HEK293 (cell line): ENCODE results near the gene TRIM44.
A peak's percentile ranks its signal among the peaks of the same experiment; 100 is the strongest.

ENCODE experiments used
- BCL11A ChIP-seq: fragments of 450-650 bp; formaldehyde crosslinking; IDR thresholded peaks from 2 replicates; pipeline ENCODE4 v1.5.1; 2016; ENCODE audit warnings: low read depth, missing biosample characterization, missing genetic modification characterization
- BCL11B ChIP-seq: fragments of 450-650 bp; formaldehyde crosslinking; IDR thresholded peaks from 2 replicates; pipeline ENCODE4 v1.5.1; 2016; ENCODE audit warnings: low read depth, missing biosample characterization, missing genetic modification characterization
- ELK4 ChIP-seq: IDR thresholded peaks from 2 replicates; pipeline ENCODE4 v1.6.1; 2011; ENCODE audit warnings: mild to moderate bottlenecking, low read depth, low read length, borderline replicate concordance
- GLIS1 ChIP-seq: fragments of 450-650 bp; formaldehyde crosslinking; IDR thresholded peaks from 2 replicates; pipeline ENCODE4 v1.5.1; 2016; ENCODE audit warnings: missing biosample characterization, missing genetic modification characterization
- MYNN ChIP-seq: fragments of 450-650 bp; formaldehyde crosslinking; IDR thresholded peaks from 2 replicates; pipeline ENCODE4 v1.5.1; 2016; ENCODE audit warnings: missing biosample characterization, missing genetic modification characterization, borderline replicate concordance
- PBX3 ChIP-seq: sonication (generic); formaldehyde crosslinking; IDR thresholded peaks from 2 replicates; pipeline ENCODE4 v1.8.1; 2022; ENCODE audit warnings: mild to moderate bottlenecking, moderate library complexity, missing genetic modification reagents
- PRDM1 ChIP-seq: fragments of 450-650 bp; formaldehyde crosslinking; IDR thresholded peaks from 2 replicates; pipeline ENCODE4; 2016; ENCODE audit warnings: missing biosample characterization, missing genetic modification characterization
- REPIN1 ChIP-seq: fragments of 450-650 bp; formaldehyde crosslinking; IDR thresholded peaks from 2 replicates; pipeline ENCODE4 v1.5.1; 2017; ENCODE audit warnings: missing biosample characterization, missing genetic modification characterization, low read depth
- SALL2 ChIP-seq: fragments of 450-650 bp; formaldehyde crosslinking; IDR thresholded peaks from 2 replicates; pipeline ENCODE4 v1.5.0; 2017; ENCODE audit warnings: missing biosample characterization, mild to moderate bottlenecking, missing genetic modification characterization, borderline replicate concordance
- SP7 ChIP-seq: fragments of 450-650 bp; formaldehyde crosslinking; IDR thresholded peaks from 2 replicates; pipeline ENCODE4 v1.5.1; 2016; ENCODE audit warnings: missing biosample characterization, missing genetic modification characterization
- WT1 ChIP-seq: fragments of 450-650 bp; formaldehyde crosslinking; IDR thresholded peaks from 2 replicates; pipeline ENCODE4 v1.5.1; 2016; ENCODE audit warnings: missing biosample characterization, missing genetic modification characterization
- YY1 ChIP-seq: fragments of 450-650 bp; formaldehyde crosslinking; IDR thresholded peaks from 2 replicates; pipeline ENCODE4 v1.5.1; 2018; ENCODE audit warnings: missing biosample characterization, missing genetic modification characterization
- ZBTB10 ChIP-seq: fragments of 450-650 bp; formaldehyde crosslinking; IDR thresholded peaks from 2 replicates; pipeline ENCODE4 v1.5.1; 2016; ENCODE audit warnings: missing biosample characterization, missing genetic modification characterization
- ZBTB48 ChIP-seq: fragments of 450-650 bp; formaldehyde crosslinking; IDR thresholded peaks from 2 replicates; pipeline ENCODE4 v1.5.1; 2016; ENCODE audit warnings: missing biosample characterization, missing genetic modification characterization
- ZFP41 ChIP-seq: fragments of 450-650 bp; formaldehyde crosslinking; IDR thresholded peaks from 2 replicates; pipeline ENCODE4 v1.5.1; 2016; ENCODE audit warnings: missing biosample characterization, missing genetic modification characterization, borderline replicate concordance
- ZIC2 ChIP-seq: fragments of 450-650 bp; formaldehyde crosslinking; IDR thresholded peaks from 2 replicates; pipeline ENCODE4 v1.5.1; 2016; ENCODE audit warnings: missing biosample characterization, missing genetic modification characterization
- ZNF121 ChIP-seq: fragments of 450-650 bp; formaldehyde crosslinking; IDR thresholded peaks from 2 replicates; pipeline ENCODE4 v1.5.1; 2016; ENCODE audit warnings: missing biosample characterization, missing genetic modification characterization
- ZNF2 ChIP-seq: fragments of 450-650 bp; formaldehyde crosslinking; IDR thresholded peaks from 2 replicates; pipeline ENCODE4 v1.5.1; 2016; ENCODE audit warnings: missing biosample characterization, missing genetic modification characterization
- ZNF221 ChIP-seq: fragments of 450-650 bp; formaldehyde crosslinking; IDR thresholded peaks from 2 replicates; pipeline ENCODE4 v1.5.1; 2017; ENCODE audit warnings: missing biosample characterization, missing genetic modification characterization, borderline replicate concordance
- ZNF302 ChIP-seq: fragments of 450-650 bp; formaldehyde crosslinking; IDR thresholded peaks from 2 replicates; pipeline ENCODE4 v1.5.1; 2016; ENCODE audit warnings: missing biosample characterization, missing genetic modification characterization, low read depth
- ZNF488 ChIP-seq: fragments of 450-650 bp; formaldehyde crosslinking; IDR thresholded peaks from 2 replicates; pipeline ENCODE4 v1.5.1; 2016; ENCODE audit warnings: missing biosample characterization, missing genetic modification characterization
- ZNF518A ChIP-seq: fragments of 450-650 bp; formaldehyde crosslinking; conservative IDR thresholded peaks from 2 replicates; pipeline ENCODE4 v1.5.1; 2016; ENCODE audit warnings: low read depth, missing biosample characterization, missing genetic modification characterization
- ZNF529 ChIP-seq: fragments of 450-650 bp; formaldehyde crosslinking; IDR thresholded peaks from 2 replicates; pipeline ENCODE4 v1.5.1; 2017; ENCODE audit warnings: missing genetic modification characterization, missing biosample characterization; ENCODE audit not compliant: insufficient replicate concordance
- ZNF530 ChIP-seq: fragments of 450-650 bp; formaldehyde crosslinking; IDR thresholded peaks from 2 replicates; pipeline ENCODE4 v1.5.1; 2016; ENCODE audit warnings: low read depth, missing biosample characterization, missing genetic modification characterization
- ZNF548 ChIP-seq: fragments of 450-650 bp; formaldehyde crosslinking; IDR thresholded peaks from 2 replicates; pipeline ENCODE4 v1.5.1; 2016; ENCODE audit warnings: missing biosample characterization, missing genetic modification characterization
- ZNF645 ChIP-seq: fragments of 450-650 bp; formaldehyde crosslinking; IDR thresholded peaks from 2 replicates; pipeline ENCODE4; 2016; ENCODE audit warnings: missing biosample characterization, missing genetic modification characterization
- ZNF677 ChIP-seq: fragments of 450-650 bp; IDR thresholded peaks from 2 replicates; pipeline ENCODE4 v1.5.0; 2018; ENCODE audit warnings: missing biosample characterization, mild to moderate bottlenecking, missing genetic modification characterization, moderate library complexity
- ZNF830 ChIP-seq: fragments of 450-650 bp; IDR thresholded peaks from 2 replicates; pipeline ENCODE4 v1.5.0; 2018; ENCODE audit warnings: missing biosample characterization, missing genetic modification characterization, low read depth, mild to moderate bottlenecking, moderate library complexity
- ZSCAN30 ChIP-seq: fragments of 450-650 bp; IDR thresholded peaks from 2 replicates; pipeline ENCODE4 v1.5.1; 2018; ENCODE audit warnings: missing biosample characterization, mild to moderate bottlenecking, missing genetic modification characterization, moderate library complexity
- ZXDB ChIP-seq: fragments of 450-650 bp; formaldehyde crosslinking; IDR thresholded peaks from 2 replicates; pipeline ENCODE4 v1.5.1; 2016; ENCODE audit warnings: missing biosample characterization, missing genetic modification characterization

Gene TRIM44

GRCh38 chr11:35629914-35630313 lies 32.7 kb upstream of the TRIM44 start (continued):
- TF ChIP-seq YY1 (tag by site-specific recombination) = no peak
- peak; percentile 72 for TF ChIP-seq ZXDB (tag by site-specific recombination)
- TF ChIP-seq MYNN = no peak
- no peak for TF ChIP-seq ZNF830 (tag by site-specific recombination)
- TF ChIP-seq GLIS1 (tag by site-specific recombination) = no peak
- no peak for TF ChIP-seq ZNF645 (tag by site-specific recombination)
- no peak for TF ChIP-seq ZNF677 (tag by site-specific recombination)
- TF ChIP-seq BCL11B = no peak
- TF ChIP-seq ZNF530 (tag by site-specific recombination) = no peak
- TF ChIP-seq ZNF548 (tag by site-specific recombination) = no peak
- no peak for TF ChIP-seq ZSCAN30 (tag by site-specific recombination)
- no peak for TF ChIP-seq ZNF302 (tag by site-specific recombination)
- TF ChIP-seq ZBTB10 (tag by site-specific recombination) = no peak
- TF ChIP-seq ZBTB48 = no peak
- TF ChIP-seq ZIC2 (tag by site-specific recombination) = no peak
- TF ChIP-seq ZNF488 (tag by site-specific recombination) = no peak
- peak; percentile 87; the same call in 1 of the 2 replicates for TF ChIP-seq BCL11A
- TF ChIP-seq ZNF518A (tag by site-specific recombination) = peak; percentile 23; the same call in 1 of the 2 replicates
- peak; percentile 89 for TF ChIP-seq SP7 (tag by site-specific recombination)
- TF ChIP-seq WT1 (tag by site-specific recombination) = no peak
- TF ChIP-seq REPIN1 = no peak
- TF ChIP-seq ZNF221 (tag by site-specific recombination) = no peak
- TF ChIP-seq ZNF529 (tag by site-specific recombination) = no peak
- TF ChIP-seq ELK4 = no peak
- TF ChIP-seq ZNF121 (tag by site-specific recombination) = no peak
- no peak for TF ChIP-seq SALL2
- peak; percentile 48; the same call in 1 of the 2 replicates for TF ChIP-seq ZNF2 (tag by site-specific recombination)
- TF ChIP-seq PRDM1 = no peak
- TF ChIP-seq ZFP41 (tag by site-specific recombination) = no peak
- TF ChIP-seq PBX3 (CRISPR knock-in tag) = no peak
